Camera-type eye (tissue), 1 donor: Measurements from ENCODE around the gene ECHDC3. TPM values are rescaled to one million over a fixed set of nuclear protein-coding genes. Genes with fewer than 3 reads are reported as not detected.

Source experiments
- total RNA-seq: library from RNA; depleted of rRNA; stranded (reverse); fragments of >200 nt; gene quantifications from one replicate; pipeline ENCODE4 v1.2.3, GENCODE V29; 2014

The ECHDC3 gene
- 15.7 TPM for total RNA-seq

GRCh38 chr10:11742009-11742778, at the start of gene ECHDC3:
Gene ECHDC3, plus strand, starts transcription at chr10:11742382. Its CDS starts 195 bp downstream, at chr10:11742577.

Other genes starting within 250 kb of the ECHDC3 start
- 35.7 TPM for gene USP6NL, start 130.7 kb upstream of the ECHDC3 start, total RNA-seq
- 7.4 TPM for gene PROSER2, start 81.0 kb downstream of the ECHDC3 start, total RNA-seq